Activated CD8-positive, alpha-beta memory T cell treated with anti-CD3 and anti-CD28 coated beads, Interleukin-2, amount 50 U/mL, for 1 hour (primary cell): ENCODE results near the gene KIT.

Source experiments
- DNase-seq: peaks from one replicate; pipeline ENCODE4 v3.0.0-alpha.2; 2020; ENCODE audit errors: extremely low read depth

KIT gene

GRCh38 chr4:54703182-54703581, 45.4 kb downstream of the KIT start:
- no peak for DNase-seq

- DNase-seq, result no peak
These were observed 49.6 kb downstream of the KIT start for GRCh38 chr4:54707406-54707805.

GRCh38 chr4:54708339-54709279, 50.9 kb downstream of the KIT start:
- DNase-seq, result no peak

- no peak for DNase-seq
These were observed 51.6 kb downstream of the KIT start for GRCh38 chr4:54709400-54709799.

GRCh38 chr4:54712206-54712605, 54.4 kb downstream of the KIT start:
- DNase-seq, result no peak

DNA sequence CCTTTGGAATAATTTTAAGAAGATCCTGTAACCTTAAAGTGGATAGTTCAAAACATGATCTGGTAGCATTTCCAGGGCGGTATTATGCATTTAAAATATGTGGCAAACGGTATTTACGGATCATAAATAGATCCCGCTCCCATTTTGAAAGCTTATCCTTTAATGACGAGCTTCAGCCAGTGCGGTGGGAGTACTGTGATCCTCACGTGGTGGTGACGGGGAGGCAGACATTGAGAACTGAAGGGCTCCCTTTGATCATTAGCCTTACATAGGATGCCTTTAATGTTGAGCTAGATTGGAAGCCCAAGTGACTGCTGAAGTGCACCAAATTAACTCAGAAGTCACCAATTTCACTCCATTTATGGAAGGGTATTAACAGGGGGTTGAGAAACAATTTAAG, 56.9 kb downstream of the KIT start:
- DNase-seq, result no peak

GRCh38 chr4:54716478-54717065, 58.8 kb downstream of the KIT start:
- DNase-seq, result no peak

DNA sequence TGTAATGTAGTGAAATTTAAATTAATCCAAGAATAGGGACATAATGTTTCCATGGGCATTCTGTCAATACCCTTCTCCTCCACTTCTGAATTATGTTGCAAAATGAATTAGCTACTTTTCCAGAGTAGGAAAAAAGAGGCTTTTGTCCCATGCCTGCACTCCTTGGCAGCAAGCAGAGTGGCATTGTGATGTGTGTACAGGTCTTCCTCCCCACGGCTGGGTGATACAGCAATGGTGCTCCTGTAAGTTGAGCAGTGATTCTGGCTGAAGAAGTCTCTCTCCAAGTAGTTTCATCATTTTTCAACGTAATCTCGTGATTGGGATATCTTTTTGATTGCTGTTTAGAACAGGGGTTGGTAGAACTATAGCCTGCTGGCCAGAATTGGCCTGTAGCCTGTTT, 59.9 kb downstream of the KIT start:
- no peak for DNase-seq

DNA sequence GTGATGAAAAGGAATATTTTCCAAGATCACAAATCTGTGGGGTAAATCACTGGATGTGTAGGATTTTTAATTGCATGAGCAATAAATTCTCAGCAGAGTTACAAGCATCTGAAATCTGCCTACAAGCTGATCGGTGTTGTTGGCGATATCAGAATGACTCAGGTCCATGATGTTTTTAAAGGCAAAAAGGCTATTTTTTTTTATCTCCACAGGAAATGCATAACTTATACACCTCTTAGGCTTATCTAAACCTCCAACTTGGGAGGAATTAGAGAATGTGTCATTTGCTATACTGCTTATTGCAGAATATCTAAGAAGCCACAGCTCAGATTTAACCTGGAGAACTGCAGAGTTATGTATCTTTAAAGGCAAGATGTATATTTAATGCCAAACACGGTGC, 61.6 kb downstream of the KIT start:
- no peak for DNase-seq

GRCh38 chr4:54723220-54723619, 65.5 kb downstream of the KIT start:
- no peak for DNase-seq

DNA sequence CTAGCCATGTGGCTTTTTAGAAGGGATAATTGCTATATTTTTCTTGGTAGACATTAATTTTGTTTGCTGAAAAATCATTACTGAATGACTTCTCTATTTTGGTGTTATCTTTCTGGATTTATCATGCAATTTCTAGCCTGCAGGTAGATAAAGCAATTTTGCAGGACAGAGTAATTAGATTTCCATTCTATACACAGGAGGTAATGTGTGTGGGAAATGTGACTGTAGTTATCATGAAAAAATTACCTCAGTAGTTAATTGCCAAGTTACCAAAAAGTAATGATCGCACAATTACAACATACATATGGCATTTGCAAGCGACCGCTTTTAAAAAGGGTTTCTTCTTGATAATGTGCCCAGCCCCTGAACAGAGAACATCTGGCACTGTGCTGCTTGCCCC, 66.1 kb downstream of the KIT start:
- no peak for DNase-seq

DNA sequence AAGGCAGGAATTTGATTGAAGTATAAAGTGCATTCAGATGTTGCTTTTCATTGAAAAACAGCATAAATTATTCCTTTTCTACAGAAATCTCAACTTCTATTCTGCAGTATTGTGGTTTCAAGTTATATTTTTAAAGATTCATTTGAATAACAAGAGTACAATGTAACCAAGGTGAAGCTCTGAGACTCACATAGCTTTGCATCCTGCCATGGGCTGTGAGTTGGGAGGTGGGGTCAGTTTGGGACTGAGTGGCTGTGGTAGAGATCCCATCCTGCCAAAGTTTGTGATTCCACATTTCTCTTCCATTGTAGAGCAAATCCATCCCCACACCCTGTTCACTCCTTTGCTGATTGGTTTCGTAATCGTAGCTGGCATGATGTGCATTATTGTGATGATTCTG, 69.2 kb downstream of the KIT start:
- no peak for DNase-seq

DNA sequence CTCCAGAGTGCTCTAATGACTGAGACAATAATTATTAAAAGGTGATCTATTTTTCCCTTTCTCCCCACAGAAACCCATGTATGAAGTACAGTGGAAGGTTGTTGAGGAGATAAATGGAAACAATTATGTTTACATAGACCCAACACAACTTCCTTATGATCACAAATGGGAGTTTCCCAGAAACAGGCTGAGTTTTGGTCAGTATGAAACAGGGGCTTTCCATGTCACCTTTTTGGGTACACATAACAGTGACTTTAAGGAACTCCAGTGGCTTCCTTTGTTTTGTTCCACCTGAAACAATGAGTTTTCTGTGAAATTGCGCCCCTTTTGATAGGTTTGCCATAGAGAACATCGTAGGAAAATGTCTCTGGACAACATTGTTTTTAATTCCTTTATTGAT, 69.6 kb downstream of the KIT start:
- no peak for DNase-seq

GRCh38 chr4:54728368-54728767, 70.6 kb downstream of the KIT start:
- no peak for DNase-seq

DNA sequence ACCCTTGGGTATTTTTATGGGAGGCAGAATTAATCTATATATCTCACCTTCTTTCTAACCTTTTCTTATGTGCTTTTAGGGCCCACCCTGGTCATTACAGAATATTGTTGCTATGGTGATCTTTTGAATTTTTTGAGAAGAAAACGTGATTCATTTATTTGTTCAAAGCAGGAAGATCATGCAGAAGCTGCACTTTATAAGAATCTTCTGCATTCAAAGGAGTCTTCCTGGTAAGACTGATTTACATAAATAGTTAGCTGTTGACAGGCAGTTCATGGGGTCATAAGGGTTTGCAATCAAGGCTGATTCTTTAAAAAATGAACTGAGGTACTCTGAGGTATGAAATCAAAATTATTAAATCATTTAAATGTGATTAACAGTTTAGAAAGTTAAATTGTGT, 71.5 kb downstream of the KIT start:
- DNase-seq, result no peak

- DNase-seq, result no peak
These were observed 72.8 kb downstream of the KIT start for GRCh38 chr4:54730581-54730980.

- no peak for DNase-seq
These were observed 73.8 kb downstream of the KIT start for GRCh38 chr4:54731552-54731951.

- DNase-seq, result no peak
These were observed 74.2 kb downstream of the KIT start for GRCh38 chr4:54731976-54732375.

DNA sequence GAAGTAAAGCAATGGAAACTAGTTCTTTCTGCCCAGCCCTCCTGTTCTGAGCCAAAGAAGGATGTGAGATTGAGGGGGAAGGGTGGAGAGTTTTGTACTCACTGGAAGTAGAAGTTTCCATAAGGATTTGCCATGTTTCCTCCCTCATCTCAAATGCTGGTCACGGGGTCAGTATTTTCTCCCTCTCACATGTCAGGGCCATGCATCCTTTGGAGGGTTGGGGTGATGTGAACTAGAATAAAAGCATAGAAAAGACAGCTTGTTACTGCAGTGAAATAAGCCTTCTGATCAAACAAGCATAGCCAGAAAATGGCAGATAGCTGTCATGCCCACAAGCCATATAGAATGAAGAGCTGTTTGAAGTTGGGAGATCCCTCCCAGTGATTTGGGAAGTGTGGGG, 79.7 kb downstream of the KIT start:
- DNase-seq, result no peak

DNA sequence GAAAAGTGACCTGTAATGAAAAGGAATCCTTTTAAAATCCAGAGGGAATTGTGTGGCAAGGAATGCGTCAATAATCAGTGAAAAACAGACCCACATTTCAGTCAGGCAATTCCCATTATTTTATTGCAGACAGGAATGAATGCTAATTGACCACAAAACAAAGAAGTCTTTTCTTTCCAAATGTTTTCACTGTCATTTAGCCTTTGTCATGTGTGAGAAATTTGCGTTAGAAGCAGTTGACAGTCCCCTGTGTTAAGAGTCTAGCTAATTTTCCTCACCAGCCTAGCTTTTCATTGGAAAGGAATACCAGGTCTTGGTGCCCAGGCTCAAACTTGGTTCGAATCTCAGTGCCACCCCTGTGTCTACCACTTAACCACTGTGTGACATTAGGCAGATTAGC, 83.4 kb downstream of the KIT start:
- no peak for DNase-seq

GRCh38 chr4:54742636-54743399, 85.1 kb downstream of the KIT start:
- no peak for DNase-seq

GRCh38 chr4:54743562-54743961, 85.8 kb downstream of the KIT start:
- DNase-seq, result no peak

GRCh38 chr4:54744487-54744886, 86.7 kb downstream of the KIT start:
- DNase-seq, result no peak
